Measurements from ENCODE around the gene RBMS1. TPM values are rescaled to one million over a fixed set of nuclear protein-coding genes. Genes with fewer than 3 reads are reported as not detected.

RBMS1 gene
- total RNA-seq, 1 donor = 121 TPM

DNA sequence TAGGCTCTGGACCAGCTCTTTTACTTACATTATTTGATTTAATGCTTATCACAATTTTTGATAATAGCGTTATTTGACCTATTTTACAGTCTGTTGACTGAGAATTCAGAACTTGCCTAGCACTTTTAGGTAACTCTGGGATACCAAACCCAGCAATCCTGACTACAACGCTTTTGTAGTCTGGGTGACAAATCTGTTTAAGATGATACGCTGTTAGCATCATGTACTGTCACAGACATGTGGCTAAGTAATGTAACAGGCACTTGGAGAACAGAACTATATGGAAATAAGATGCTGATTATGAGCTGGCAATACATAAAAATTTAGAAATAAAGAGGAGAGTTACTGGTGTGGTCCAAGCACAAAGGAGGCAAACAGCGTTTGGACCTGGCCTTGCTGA, 130.6 kb downstream of the RBMS1 start:
- TF ChIP-seq, protein P1, sequence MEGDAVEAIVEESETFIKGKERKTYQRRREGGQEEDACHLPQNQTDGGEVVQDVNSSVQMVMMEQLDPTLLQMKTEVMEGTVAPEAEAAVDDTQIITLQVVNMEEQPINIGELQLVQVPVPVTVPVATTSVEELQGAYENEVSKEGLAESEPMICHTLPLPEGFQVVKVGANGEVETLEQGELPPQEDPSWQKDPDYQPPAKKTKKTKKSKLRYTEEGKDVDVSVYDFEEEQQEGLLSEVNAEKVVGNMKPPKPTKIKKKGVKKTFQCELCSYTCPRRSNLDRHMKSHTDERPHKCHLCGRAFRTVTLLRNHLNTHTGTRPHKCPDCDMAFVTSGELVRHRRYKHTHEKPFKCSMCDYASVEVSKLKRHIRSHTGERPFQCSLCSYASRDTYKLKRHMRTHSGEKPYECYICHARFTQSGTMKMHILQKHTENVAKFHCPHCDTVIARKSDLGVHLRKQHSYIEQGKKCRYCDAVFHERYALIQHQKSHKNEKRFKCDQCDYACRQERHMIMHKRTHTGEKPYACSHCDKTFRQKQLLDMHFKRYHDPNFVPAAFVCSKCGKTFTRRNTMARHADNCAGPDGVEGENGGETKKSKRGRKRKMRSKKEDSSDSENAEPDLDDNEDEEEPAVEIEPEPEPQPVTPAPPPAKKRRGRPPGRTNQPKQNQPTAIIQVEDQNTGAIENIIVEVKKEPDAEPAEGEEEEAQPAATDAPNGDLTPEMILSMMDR (IDR thresholded peaks at IDR 0.05; ENCODE audit: insufficient read depth, low read depth, low read length) = no peak
- no peak for DNase-seq (ENCODE audit: low read depth)
- H3K4me3 ChIP-seq (ENCODE audit: low read depth, low read length) = no peak overlapping the region

DNA sequence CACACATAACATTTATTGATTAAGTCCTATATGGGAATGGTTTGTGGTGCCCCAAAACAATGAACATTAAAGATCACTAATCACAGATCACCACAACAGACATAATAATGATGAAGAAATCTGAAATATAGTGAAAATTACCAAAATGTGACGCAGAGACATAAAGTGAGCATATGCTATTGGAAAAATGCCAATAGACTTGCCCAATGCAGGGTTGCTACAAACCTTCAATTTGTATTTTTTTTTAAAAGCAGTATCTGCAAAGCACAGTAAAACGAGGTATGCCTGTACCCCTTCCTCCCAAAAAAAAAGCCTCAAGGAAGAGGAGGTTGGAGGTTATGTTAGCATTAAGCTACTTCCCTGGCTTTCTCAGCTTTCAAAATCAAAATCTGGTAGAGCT, 131.1 kb downstream of the RBMS1 start:
- no peak for DNase-seq (ENCODE audit: low read depth)
- H3K4me3 ChIP-seq (ENCODE audit: low read depth, low read length) = no peak overlapping the region
- TF ChIP-seq, protein P1 (IDR thresholded peaks at IDR 0.05; ENCODE audit: insufficient read depth, low read depth, low read length) = no peak

DNA sequence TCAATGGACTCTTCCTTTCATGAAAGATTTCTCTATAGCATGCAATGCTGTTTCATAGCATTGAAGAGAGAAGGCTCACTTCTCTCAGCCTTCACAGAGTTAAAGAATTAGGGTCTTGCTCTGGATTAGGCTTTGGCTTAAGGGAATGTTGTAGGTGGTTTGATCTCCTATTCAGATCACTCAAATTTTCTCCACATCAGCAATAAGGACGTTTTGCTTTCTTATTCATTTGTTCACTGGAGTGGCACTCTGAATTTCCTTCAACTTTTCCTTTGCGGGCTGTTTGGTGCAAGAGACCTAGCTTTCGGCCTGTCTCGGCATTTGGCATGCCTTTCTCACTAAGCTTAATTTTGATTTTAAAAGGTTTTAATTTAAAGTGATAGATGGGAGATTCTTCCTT, 131.6 kb downstream of the RBMS1 start:
- H3K4me3 ChIP-seq (ENCODE audit: low read depth, low read length) = no peak overlapping the region
- TF ChIP-seq, protein P1 (IDR thresholded peaks at IDR 0.05; ENCODE audit: insufficient read depth, low read depth, low read length) = no peak
- DNase-seq (ENCODE audit: low read depth) = no peak

DNA sequence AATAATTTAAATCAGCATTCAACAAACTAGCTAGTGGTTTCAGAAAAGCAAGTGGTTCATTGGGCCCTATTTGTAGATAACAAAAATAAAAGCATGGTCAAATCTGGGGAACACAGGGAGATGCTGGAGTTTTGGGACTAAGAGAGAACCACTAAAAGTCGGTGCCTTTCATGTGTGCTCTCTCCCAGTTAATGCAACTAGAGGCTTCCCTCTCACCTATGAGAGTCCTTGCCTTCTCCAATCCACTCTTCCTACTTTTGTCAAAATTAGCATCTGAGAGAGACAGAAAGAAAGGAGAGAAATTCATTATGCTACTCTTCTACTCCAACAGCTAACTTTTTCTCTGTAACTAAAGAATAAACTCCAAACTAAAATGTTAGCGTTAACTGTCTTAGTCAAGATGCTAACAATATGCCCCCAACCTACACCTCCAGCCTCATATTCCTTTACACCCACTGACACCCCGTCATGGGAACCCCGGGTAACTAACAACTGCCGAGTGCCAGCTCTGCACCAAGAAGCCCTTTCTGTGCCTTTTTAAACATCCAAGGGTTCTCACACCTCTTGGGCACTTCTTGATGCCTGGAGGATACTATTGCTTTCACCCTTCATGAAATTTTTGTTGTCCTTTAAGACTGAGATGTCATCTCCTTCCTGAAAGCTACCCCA, 133.4 kb downstream of the RBMS1 start:
- DNase-seq (ENCODE audit: low read depth) = no peak
- TF ChIP-seq, protein P1 (IDR thresholded peaks at IDR 0.05; ENCODE audit: insufficient read depth, low read depth, low read length) = no peak
- no peak overlapping the region for H3K4me3 ChIP-seq (ENCODE audit: low read depth, low read length)

DNA sequence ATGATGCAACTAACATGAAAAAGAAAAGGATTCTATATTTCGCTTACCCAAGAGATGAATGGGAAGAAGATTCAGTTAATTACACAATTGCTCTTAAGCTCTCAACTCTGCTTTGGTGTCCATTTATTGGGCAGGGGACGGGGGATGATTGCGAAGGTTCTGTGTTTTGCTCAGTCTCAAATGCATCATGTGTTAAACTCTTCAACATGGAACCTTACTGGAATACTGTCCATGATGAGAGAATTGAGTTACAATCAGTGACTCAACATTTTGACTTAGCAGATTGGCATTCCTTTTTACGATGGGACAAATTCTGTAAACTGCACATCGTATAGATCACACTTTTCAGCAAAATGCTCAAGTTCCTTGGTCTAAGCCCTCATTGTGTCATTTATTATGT, 135.6 kb downstream of the RBMS1 start:
- TF ChIP-seq, protein P1 (IDR thresholded peaks at IDR 0.05; ENCODE audit: insufficient read depth, low read depth, low read length) = no peak
- no peak overlapping the region for H3K4me3 ChIP-seq (ENCODE audit: low read depth, low read length)
- DNase-seq (ENCODE audit: low read depth) = peak; percentile 55

DNA sequence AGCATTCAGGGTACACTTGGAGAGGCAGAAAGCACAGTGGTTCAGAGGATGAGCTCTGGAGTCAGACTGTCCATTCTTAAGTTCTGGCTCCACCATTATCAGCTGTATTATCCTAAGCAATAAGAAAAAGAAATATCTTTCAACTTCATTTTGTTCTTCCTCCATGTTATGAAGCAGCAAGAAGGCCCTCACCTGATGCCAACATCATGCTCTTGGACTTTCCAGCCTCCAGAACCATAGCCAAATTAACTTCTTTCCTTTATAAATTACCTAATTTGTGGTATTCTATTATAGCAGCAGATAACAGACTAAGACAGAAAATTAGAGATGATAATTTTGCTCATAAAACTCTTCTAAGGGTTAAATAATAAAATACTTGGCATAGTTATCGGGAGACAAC, 137.1 kb downstream of the RBMS1 start:
- DNase-seq (ENCODE audit: low read depth) = no peak
- no peak overlapping the region for H3K4me3 ChIP-seq (ENCODE audit: low read depth, low read length)
- TF ChIP-seq, protein P1 (IDR thresholded peaks at IDR 0.05; ENCODE audit: insufficient read depth, low read depth, low read length) = no peak

DNA sequence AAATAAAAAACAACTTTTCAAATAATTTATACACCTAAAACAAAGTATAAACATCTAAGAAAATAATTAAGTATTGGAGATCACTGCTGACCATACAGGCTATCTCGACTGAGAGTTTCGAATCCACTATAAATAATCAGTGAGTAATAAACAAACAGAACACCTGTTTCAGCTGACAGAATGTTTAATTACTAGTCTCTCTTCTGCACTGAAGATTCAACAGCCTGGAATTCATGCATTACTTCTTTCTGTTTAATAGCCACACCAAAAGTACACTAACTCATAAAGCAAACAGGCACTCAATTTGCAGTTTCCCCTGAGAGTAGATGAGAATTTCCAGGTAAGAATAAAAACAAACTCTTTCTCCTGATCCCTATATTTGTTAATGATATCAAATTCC, 138.5 kb downstream of the RBMS1 start:
- no peak for DNase-seq (ENCODE audit: low read depth)
- TF ChIP-seq, protein P1 (IDR thresholded peaks at IDR 0.05; ENCODE audit: insufficient read depth, low read depth, low read length) = no peak
- H3K4me3 ChIP-seq (ENCODE audit: low read depth, low read length) = no peak overlapping the region

Measured in fibroblast of villous mesenchyme (primary cell).